Germinal center (tissue), 1 donor: ENCODE results near the gene TTLL12.
"Not testable (repeated sequence)": the region's sequence is repeated elsewhere in the genome, so short reads cannot be mapped to it uniquely, and the experiment has no call there.

Source experiments
- DNase-seq: peaks from one replicate; pipeline ENCODE4 v3.0.0; 2012; ENCODE audit warnings: mixed read lengths, low spot score

The TTLL12 gene

GRCh38 chr22:43153899-43154298, 33.0 kb downstream of the TTLL12 start:
- no peak for DNase-seq

GRCh38 chr22:43152357-43153071, 34.4 kb downstream of the TTLL12 start:
- DNase-seq: peak; percentile 67

GRCh38 chr22:43152003-43152356, 35.0 kb downstream of the TTLL12 start:
- DNase-seq: no peak

- DNase-seq: peak; percentile 83
Measured at GRCh38 chr22:43151251-43152002, 35.5 kb downstream of the TTLL12 start, which contains the start of gene TSPO. Gene TSPO (plus strand): TSS chr22:43151559. CDS start chr22:43159239, 7,680 bp downstream.

GRCh38 chr22:43150731-43151206, 36.2 kb downstream of the TTLL12 start:
- no peak for DNase-seq

- DNase-seq: no peak
Measured at GRCh38 chr22:43148581-43148980, 38.4 kb downstream of the TTLL12 start.

- DNase-seq: no peak
Measured at GRCh38 chr22:43147821-43148220, 39.1 kb downstream of the TTLL12 start.

GRCh38 chr22:43146332-43146731, 40.6 kb downstream of the TTLL12 start:
- DNase-seq: not testable (repeated sequence)

- not testable (repeated sequence) for DNase-seq
Measured at GRCh38 chr22:43145371-43145770, 41.6 kb downstream of the TTLL12 start.

- DNase-seq: no peak
Measured at GRCh38 chr22:43144949-43145348, 42.0 kb downstream of the TTLL12 start.

- peak; percentile 85 for DNase-seq
Measured at GRCh38 chr22:43142880-43143562, 43.9 kb downstream of the TTLL12 start, which contains the start of gene MCAT. Gene MCAT (minus strand): TSS chr22:43143398. CDS start chr22:43143348, 50 bp downstream.

- no peak for DNase-seq
Measured at GRCh38 chr22:43136801-43137200, 50.1 kb downstream of the TTLL12 start.

GRCh38 chr22:43136255-43136654, 50.7 kb downstream of the TTLL12 start:
- peak; percentile 88 for DNase-seq

GRCh38 chr22:43135565-43135964, 51.4 kb downstream of the TTLL12 start:
- DNase-seq: no peak

GRCh38 chr22:43134553-43134952, 52.4 kb downstream of the TTLL12 start:
- DNase-seq: no peak

GRCh38 chr22:43133401-43133800, 53.5 kb downstream of the TTLL12 start:
- DNase-seq: no peak

GRCh38 chr22:43131773-43132501, 55.0 kb downstream of the TTLL12 start:
- DNase-seq: no peak

- DNase-seq: no peak
Measured at GRCh38 chr22:43129426-43130425, 57.2 kb downstream of the TTLL12 start.

GRCh38 chr22:43128928-43129424, 58.0 kb downstream of the TTLL12 start:
- DNase-seq: no peak

- no peak for DNase-seq
Measured at GRCh38 chr22:43128116-43128515, 58.8 kb downstream of the TTLL12 start.
